Activated CD8-positive, alpha-beta T cell treated with anti-CD3 and anti-CD28 coated beads for 36 hours (primary cell): ENCODE results near the gene AJAP1. TPM values are rescaled to one million over a fixed set of nuclear protein-coding genes. Genes with fewer than 3 reads are reported as not detected.

Experiments used
- ATAC-seq: fragments of 200-7000 bp; cut with Tn5 transposase; one replicate; pipeline ENCODE4 v1.10.0; 2021; ENCODE audit warnings: mild to moderate bottlenecking, moderate library complexity
- CTCF ChIA-PET: fragments of 350-600 bp; sonication (Branson Sonifier 250); formaldehyde crosslinking; loops from one replicate; lab custom pipeline; 2021; ENCODE audit warnings: antibody characterized with exemption; lab: Charles Lee
- POLR2A ChIA-PET: fragments of 350-600 bp; sonication (Branson Sonifier 250); formaldehyde crosslinking; loops from one replicate; lab custom pipeline; 2021; ENCODE audit warnings: antibody characterized with exemption; lab: Charles Lee
- DNase-seq: peaks from one replicate; pipeline ENCODE4 v3.0.0-alpha.2; 2020
- H3K27ac Mint-ChIP-seq: one replicate; pipeline ENCODE4 v1.8.0; 2021; ENCODE audit warnings: mild to moderate bottlenecking, mixed read lengths
- H3K27me3 Mint-ChIP-seq: one replicate; pipeline ENCODE4 v1.8.0; 2021; ENCODE audit warnings: mixed read lengths
- H3K36me3 Mint-ChIP-seq: one replicate; pipeline ENCODE4 v1.8.0; 2021; ENCODE audit warnings: low read depth, mixed read lengths
- H3K4me1 Mint-ChIP-seq: one replicate; pipeline ENCODE4 v1.8.0; 2021; ENCODE audit warnings: low read depth, mixed read lengths
- H3K4me3 Mint-ChIP-seq: one replicate; pipeline ENCODE4 v1.8.0; 2021; ENCODE audit warnings: mild to moderate bottlenecking, moderate library complexity, mixed read lengths
- H3K9me3 Mint-ChIP-seq: one replicate; pipeline ENCODE4 v1.8.0; 2021; ENCODE audit warnings: mixed read lengths
- CTCF ChIP-seq: fragments of 200-600 bp; IDR thresholded peaks from one replicate; pipeline ENCODE4 v1.8.0; 2022; ENCODE audit warnings: antibody characterized with exemption, mild to moderate bottlenecking
- intact Hi-C: fragments of 100-400 bp; cut with micrococcal nuclease; formaldehyde crosslinking; loops from one replicate; pipeline ENCODE4 v1.10.0; 2022
- total RNA-seq, 2 experiments: library from RNA; stranded (reverse); gene quantifications; one replicate each; pipeline ENCODE4 v1.2.3, GENCODE V29; 2021

Gene AJAP1
- total RNA-seq, 2 experiments from 2014 or later, result 0.65 to 0.78 TPM

- no peaks in the 10 kb centered on the region for H3K4me1 Mint-ChIP-seq
- no peak overlapping the region for H3K4me3 Mint-ChIP-seq
- no peaks in the 10 kb centered on the region for H3K27me3 Mint-ChIP-seq
- DNase-seq (no peak), ATAC-seq (no peak)
- ChIA-PET POLR2A (no interaction called here), CTCF (no interaction called here)
- peaks cover 6% of the 10 kb centered on the region for H3K9me3 Mint-ChIP-seq
- no peak overlapping the region for H3K27ac Mint-ChIP-seq
- no peaks in the 10 kb centered on the region for H3K36me3 Mint-ChIP-seq
- intact Hi-C loops, result no loop called here
- TF ChIP-seq CTCF, result no peak
Measured at GRCh38 chr1:4760088-4760487, 105.7 kb downstream of the AJAP1 start.

GRCh38 chr1:4761324-4761723, 106.9 kb downstream of the AJAP1 start:
- DNase-seq (no peak), ATAC-seq (no peak)
- intact Hi-C loops, result no loop called here
- no peak overlapping the region for H3K4me3 Mint-ChIP-seq
- H3K27me3 Mint-ChIP-seq, result no peaks in the 10 kb centered on the region
- no peaks in the 10 kb centered on the region for H3K4me1 Mint-ChIP-seq
- no peaks in the 10 kb centered on the region for H3K36me3 Mint-ChIP-seq
- ChIA-PET CTCF (no interaction called here), POLR2A (no interaction called here)
- H3K9me3 Mint-ChIP-seq, result peaks cover 6% of the 10 kb centered on the region
- no peak for TF ChIP-seq CTCF
- no peak overlapping the region for H3K27ac Mint-ChIP-seq

GRCh38 chr1:4762146-4762545, 107.7 kb downstream of the AJAP1 start:
- H3K27me3 Mint-ChIP-seq, result no peaks in the 10 kb centered on the region
- H3K27ac Mint-ChIP-seq, result no peak overlapping the region
- H3K36me3 Mint-ChIP-seq, result no peaks in the 10 kb centered on the region
- no peak for TF ChIP-seq CTCF
- no peaks in the 10 kb centered on the region for H3K4me1 Mint-ChIP-seq
- ATAC-seq, result no peak
- no peak for DNase-seq
- CTCF ChIA-PET, result interaction anchor here (0.6 kb wide), 1 partner anchor 1629 kb away, joined by 3 read pairs; no protein-coding TSS in a partner anchor
- no peak overlapping the region for H3K4me3 Mint-ChIP-seq
- intact Hi-C loops, result no loop called here
- H3K9me3 Mint-ChIP-seq, result peaks cover 6% of the 10 kb centered on the region
- POLR2A ChIA-PET, result no interaction called here

DNA sequence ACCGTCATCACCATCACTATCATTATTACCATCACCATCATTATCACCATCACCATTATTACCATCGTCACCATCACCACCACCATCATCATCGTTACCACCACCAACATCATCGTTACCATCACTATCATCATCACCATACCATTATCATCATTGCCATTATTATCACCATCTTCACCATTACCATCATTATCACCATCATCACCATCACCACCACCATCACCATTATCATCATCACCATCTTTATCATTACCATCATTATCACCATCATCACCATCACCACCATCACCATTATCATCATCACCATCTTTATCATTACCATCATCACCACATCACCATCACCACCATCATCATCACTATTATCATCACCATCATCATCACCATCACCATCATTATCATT, 112.9 kb downstream of the AJAP1 start:
- DNase-seq (no peak), ATAC-seq (no peak)
- Mint-ChIP-seq H3K4me3 (no peak overlapping the region), H3K9me3 (no peaks in the 10 kb centered on the region), H3K27ac (no peak overlapping the region), H3K4me1 (no peaks in the 10 kb centered on the region), H3K27me3 (no peaks in the 10 kb centered on the region), H3K36me3 (no peaks in the 10 kb centered on the region)
- POLR2A ChIA-PET, result no interaction called here
- CTCF ChIA-PET, result no interaction called here
- no peak for TF ChIP-seq CTCF
- intact Hi-C loops, result no loop called here

DNA sequence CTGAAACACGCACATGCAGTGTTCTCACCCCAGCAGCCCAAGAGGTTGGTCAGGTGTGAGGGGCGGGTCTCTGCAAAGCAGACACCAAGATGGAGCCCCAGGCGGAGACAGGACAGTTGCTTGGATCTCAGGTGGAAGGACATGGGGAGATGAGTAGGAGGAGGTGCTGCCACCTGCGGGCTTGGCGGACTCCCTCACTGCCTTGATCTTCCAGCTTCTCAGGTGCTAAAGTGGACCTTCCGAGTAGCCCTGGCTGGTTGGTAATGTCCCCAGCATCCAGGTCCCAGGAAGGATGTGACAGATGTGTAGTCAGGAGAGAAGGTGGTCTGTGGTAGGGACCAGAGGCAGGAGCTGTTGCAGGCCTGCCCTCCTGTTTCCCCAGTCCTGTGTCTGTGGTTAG, 114.1 kb downstream of the AJAP1 start:
- no peaks in the 10 kb centered on the region for H3K4me1 Mint-ChIP-seq
- ChIA-PET CTCF (no interaction called here), POLR2A (no interaction called here)
- no peak overlapping the region for H3K27ac Mint-ChIP-seq
- TF ChIP-seq CTCF, result no peak
- no peaks in the 10 kb centered on the region for H3K36me3 Mint-ChIP-seq
- no peak for DNase-seq
- no peaks in the 10 kb centered on the region for H3K27me3 Mint-ChIP-seq
- intact Hi-C loops, result no loop called here
- ATAC-seq, result no peak
- H3K9me3 Mint-ChIP-seq, result no peaks in the 10 kb centered on the region
- H3K4me3 Mint-ChIP-seq, result no peak overlapping the region
